GM23338 (cell line): Measurements from ENCODE around the gene ANKRD22. TPM values are rescaled to one million over a fixed set of nuclear protein-coding genes. Genes with fewer than 3 reads are reported as not detected.

Source experiments
- polyA plus RNA-seq: library from polyadenylated mRNA; unstranded; fragments of >200 nt; fragmentation: Nextera tagmentation; extraction: Ambion mirVana; gene quantifications from 2 replicates; pipeline ENCODE4 v1.2.1, GENCODE V29; 2016
- total RNA-seq: library from RNA; depleted of rRNA; stranded (reverse); fragments of >200 nt; shearing (Covaris generic); gene quantifications from 2 replicates; pipeline ENCODE4 v1.2.3, GENCODE V29; 2014; rRNA removed

The ANKRD22 gene
- total and polyA plus RNA-seq, 2 experiments from 2014 or later: not detected

Other genes with a start within 250 kb of the ANKRD22 start
- not detected in 2 replicates for gene LIPF, start 187.4 kb downstream of the ANKRD22 start, total RNA-seq
- not detected in 2 replicates for gene LIPF, start 187.4 kb downstream of the ANKRD22 start, polyA plus RNA-seq
- not detected in 2 replicates for gene LIPK, start 145.6 kb downstream of the ANKRD22 start, total RNA-seq
- not detected in 2 replicates for gene LIPK, start 145.6 kb downstream of the ANKRD22 start, polyA plus RNA-seq
- gene LIPN, start 91.8 kb downstream of the ANKRD22 start, total RNA-seq: not detected in 2 replicates
- gene LIPN, start 91.8 kb downstream of the ANKRD22 start, polyA plus RNA-seq: not detected in 2 replicates
- gene LIPM, start 49.1 kb downstream of the ANKRD22 start, total RNA-seq: not detected in 2 replicates
- not detected in 2 replicates for gene LIPM, start 49.1 kb downstream of the ANKRD22 start, polyA plus RNA-seq
- 11.5 and 12.5 TPM in 2 replicates for gene STAMBPL1, start 28.4 kb upstream of the ANKRD22 start, total RNA-seq
- 1.8 and 2.5 TPM in 2 replicates for gene STAMBPL1, start 28.4 kb upstream of the ANKRD22 start, polyA plus RNA-seq
- gene ACTA2, start 100.9 kb upstream of the ANKRD22 start, total RNA-seq: 2.4 and 9.4 TPM in 2 replicates
- 3.4 and 3.9 TPM in 2 replicates for gene ACTA2, start 100.9 kb upstream of the ANKRD22 start, polyA plus RNA-seq
- gene FAS, start 139.0 kb upstream of the ANKRD22 start, total RNA-seq: 3.1 and 4.3 TPM in 2 replicates
- 3.1 and 3.5 TPM in 2 replicates for gene FAS, start 139.0 kb upstream of the ANKRD22 start, polyA plus RNA-seq